GM18951 (cell line): ENCODE results near the gene PRPS2.

Source experiments
- POLR2A ChIP-seq: IDR thresholded peaks from 4 replicates; pipeline ENCODE4 v1.6.1; 2011; ENCODE audit warnings: mild to moderate bottlenecking; ENCODE audit not compliant: insufficient read length, insufficient read depth; ENCODE audit errors: extremely low read depth
- in situ Hi-C: fragments of 300-500 bp; cut with MboI; formaldehyde crosslinking; loops from one replicate; pipeline ENCODE4 v1.12.0; 2022; ENCODE audit warnings: low sequenced_read_pairs, mixed read lengths, inconsistent platforms; ENCODE audit not compliant: unreplicated experiment

Gene PRPS2

GRCh38 chrX:12791257-12792228 lies at the start of gene PRPS2:
PRPS2 (plus strand) TSS chrX:12791412; CDS start chrX:12791498, 86 bp downstream.
- in situ Hi-C loops = no loop called here
- peak; percentile 71 for TF ChIP-seq POLR2A

- no peak for TF ChIP-seq POLR2A
- in situ Hi-C loops = no loop called here
Measured at GRCh38 chrX:12741416-12741815, 49.8 kb upstream of the PRPS2 start.

DNA sequence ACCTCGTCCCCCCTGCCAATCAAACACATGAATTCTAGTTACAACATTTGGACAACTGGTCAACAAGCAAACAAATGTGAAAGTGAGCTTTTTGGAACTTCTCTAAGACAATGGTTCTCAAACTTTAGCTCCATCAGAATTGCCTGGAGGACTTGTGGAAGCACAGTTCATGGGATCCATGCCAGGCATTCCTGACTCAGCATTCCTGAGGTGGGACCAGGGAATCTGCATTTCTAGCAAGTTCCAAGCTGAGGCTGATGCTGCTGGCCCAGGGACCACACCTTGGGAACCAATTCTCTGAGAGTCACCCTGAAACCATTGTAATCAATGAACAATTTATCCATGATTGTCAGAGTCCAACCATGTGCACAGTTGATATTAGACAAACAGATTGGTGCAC lies 43.8 kb upstream of the PRPS2 start:
- in situ Hi-C loops = no loop called here
- no peak for TF ChIP-seq POLR2A

GRCh38 chrX:12751887-12752286 lies 39.3 kb upstream of the PRPS2 start:
- in situ Hi-C loops = no loop called here
- TF ChIP-seq POLR2A = no peak

- TF ChIP-seq POLR2A = no peak
- in situ Hi-C loops = no loop called here
Measured at GRCh38 chrX:12753366-12753765, 37.8 kb upstream of the PRPS2 start.

DNA sequence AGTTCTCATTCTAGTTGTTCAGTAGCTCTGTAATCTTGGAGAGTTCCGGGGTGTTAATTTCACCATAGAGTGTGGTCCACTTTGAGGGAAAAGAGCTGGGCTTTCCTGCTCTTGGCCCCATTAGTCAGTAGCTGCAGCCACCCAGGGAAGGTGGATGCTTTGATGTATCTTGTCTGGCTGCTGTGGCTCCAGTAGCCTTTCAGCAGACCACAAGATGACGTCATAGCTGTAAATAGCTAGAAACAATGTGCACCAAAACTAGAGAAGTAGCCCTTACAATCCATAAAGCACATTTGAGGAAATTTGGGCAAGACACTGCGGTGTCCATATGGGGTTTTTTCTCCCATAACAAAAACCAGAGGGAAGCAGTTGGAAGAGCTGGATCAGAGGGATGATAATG lies 32.9 kb upstream of the PRPS2 start:
- no peak for TF ChIP-seq POLR2A
- in situ Hi-C loops = no loop called here

- TF ChIP-seq POLR2A = no peak
Measured at GRCh38 chrX:12767856-12768255, 23.4 kb upstream of the PRPS2 start.

GRCh38 chrX:12768491-12768890 lies 22.7 kb upstream of the PRPS2 start:
- in situ Hi-C loops = no loop called here
- no peak for TF ChIP-seq POLR2A

More at GRCh38 chrX:12767856-12768255, 23.4 kb upstream of the PRPS2 start:
- in situ Hi-C loops = no loop called here

DNA sequence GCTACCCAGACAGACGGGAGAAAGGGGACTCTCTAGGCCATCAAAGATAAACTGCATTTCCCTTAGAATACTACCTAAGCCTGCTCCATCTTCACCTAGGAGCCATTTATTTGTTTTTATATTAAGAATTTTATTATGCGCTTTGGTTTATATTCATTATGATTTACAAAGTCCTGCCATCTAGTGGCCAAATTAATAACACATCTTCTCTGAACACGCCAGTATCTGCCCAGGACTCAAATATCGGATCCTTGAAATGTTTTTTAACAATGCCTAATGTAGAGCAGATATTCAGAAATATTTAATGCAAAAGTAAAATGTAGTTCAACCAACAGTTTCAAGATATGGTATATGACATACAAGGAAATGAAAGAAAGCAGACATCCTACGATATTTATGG lies 20.8 kb upstream of the PRPS2 start:
- no peak for TF ChIP-seq POLR2A
- in situ Hi-C loops = no loop called here

- TF ChIP-seq POLR2A = no peak
- in situ Hi-C loops = no loop called here
Measured at GRCh38 chrX:12771445-12772069, 19.7 kb upstream of the PRPS2 start.

DNA sequence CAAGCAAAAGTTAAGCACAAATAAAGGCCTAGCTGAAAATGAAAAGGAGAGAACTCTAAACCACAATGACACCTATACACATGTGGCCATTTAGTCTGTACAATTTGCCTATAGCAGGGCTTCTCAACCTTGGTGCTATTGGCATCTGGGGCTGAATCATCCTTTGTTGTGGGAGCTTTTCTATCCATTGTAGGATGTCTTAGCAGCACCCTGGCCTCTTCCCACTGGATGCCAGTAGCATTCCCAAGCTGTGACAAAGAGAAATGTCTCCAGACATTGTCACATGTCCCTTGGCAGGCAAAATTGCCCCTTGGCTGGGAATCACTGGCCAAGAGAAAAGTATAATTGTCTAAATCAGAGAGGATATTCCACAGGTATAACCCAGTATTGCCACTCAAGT lies 13.5 kb upstream of the PRPS2 start:
- TF ChIP-seq POLR2A = no peak
- in situ Hi-C loops = no loop called here

GRCh38 chrX:12779534-12779933 lies 11.7 kb upstream of the PRPS2 start:
- TF ChIP-seq POLR2A = no peak
- in situ Hi-C loops = no loop called here

- in situ Hi-C loops = no loop called here
- TF ChIP-seq POLR2A = no peak
Measured at GRCh38 chrX:12788645-12789044, 2.6 kb upstream of the PRPS2 start.

DNA sequence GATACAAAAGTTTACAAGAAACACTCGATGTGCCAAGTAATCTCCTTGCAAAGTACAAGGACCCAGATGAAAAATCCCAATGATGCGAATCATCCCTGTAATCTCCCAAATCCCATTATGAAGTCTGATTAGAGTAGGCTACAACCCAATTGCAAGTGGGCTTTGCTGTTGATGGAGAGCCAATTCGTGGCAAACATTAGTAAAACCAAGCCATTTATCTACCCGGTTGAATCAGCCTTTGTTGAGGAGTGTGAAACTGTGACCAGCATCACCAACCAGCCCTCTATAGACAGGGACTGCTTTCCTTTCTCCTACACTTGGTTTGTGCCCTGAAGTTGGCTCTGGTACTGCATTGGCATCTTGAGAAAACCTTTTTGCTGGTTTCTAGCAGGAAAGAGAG lies 1.2 kb upstream of the PRPS2 start:
- no peak for TF ChIP-seq POLR2A
- in situ Hi-C loops = no loop called here
